Islet precursor cell (in vitro differentiated cells): Measurements from ENCODE around the gene CLDN20.
"Not testable (repeated sequence)": the region's sequence is repeated elsewhere in the genome, so short reads cannot be mapped to it uniquely, and the experiment has no call there.

Source experiments
- DNase-seq: peaks from one replicate; pipeline ENCODE4 v3.0.0-alpha.2; 2018

The CLDN20 gene

DNA sequence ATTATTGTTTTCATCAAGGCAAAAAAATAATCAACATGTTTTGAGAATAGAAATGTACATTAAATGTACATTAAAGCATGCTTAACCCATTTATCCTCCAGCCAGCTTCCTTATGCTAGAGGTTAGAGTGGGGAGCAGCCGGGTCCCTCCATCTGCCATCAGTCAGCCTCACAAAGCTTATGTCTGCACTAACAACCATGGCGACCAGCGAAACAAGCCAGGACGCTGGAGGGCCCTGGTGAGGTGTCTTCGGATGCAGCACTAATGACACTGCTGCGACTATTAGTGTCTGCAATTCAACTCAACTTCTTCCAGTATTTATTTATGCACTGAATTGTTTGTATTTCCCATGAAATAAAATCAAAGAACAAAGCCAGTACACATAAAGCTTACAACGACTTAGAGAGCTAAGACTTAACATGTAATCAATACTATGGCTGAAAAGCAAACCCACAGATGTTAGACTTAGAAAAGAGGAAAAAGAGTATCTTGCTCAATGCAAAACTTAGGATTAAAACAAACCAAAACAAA is 6.8 kb downstream of the CLDN20 start:
- DNase-seq: no peak

DNA sequence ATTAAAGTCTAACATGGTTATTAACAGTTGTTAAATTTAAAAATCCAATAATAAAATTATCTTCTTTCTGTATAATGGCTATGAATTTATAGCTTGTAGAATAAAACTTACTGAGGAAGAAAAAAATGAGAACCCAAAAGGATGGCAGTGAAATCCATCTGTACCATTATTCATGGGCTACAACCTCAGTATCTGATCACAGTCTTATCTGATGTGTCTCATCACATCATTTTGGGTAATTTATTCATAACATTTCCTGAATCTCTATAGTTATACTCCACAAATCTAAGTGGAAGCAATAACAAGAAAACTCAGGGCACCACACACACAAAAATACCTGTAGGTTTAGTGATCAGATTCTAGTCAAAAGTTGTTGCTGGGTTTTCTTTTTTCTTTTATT is 7.3 kb downstream of the CLDN20 start:
- DNase-seq: no peak

DNA sequence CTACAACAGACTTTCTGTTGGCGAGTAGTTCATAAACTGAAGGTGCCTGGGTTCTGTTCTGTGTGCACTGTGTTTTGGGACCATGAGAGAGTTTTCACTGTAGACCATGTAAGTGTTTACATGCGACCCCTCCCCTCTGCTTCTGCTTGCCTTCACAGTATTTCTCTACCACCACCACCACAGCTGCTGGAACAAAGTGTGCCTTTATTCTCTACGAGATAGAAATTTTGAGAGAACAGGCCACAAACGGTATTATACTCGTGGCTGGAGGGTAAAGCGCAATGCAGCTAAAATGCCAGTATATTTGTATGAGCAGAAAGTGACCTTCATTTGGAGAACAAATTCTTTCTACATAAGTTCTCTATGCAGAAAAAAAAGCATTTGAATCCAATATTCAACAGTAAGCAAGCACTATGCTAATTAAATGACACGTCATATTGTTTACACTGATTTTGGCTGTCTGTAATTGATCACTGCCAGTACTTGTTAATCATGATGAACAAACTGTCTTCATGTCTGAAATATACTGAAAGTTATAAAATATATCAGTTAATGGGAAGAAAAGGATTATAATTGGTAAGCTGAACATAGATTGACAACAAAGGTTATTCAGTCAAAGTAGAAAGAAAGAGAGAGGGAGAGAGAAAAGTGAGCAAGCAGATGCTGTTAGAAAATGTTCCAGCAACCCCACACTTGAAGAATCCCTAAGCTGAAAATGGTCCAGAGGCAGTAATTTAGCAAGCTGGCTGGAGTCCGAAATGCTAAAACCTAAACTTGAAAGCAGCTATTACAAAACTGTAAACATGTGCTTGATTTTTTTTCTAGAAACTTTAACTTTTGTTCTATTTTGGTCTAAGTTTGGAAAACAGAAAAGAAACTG is 8.8 kb downstream of the CLDN20 start:
- DNase-seq: no peak

DNA sequence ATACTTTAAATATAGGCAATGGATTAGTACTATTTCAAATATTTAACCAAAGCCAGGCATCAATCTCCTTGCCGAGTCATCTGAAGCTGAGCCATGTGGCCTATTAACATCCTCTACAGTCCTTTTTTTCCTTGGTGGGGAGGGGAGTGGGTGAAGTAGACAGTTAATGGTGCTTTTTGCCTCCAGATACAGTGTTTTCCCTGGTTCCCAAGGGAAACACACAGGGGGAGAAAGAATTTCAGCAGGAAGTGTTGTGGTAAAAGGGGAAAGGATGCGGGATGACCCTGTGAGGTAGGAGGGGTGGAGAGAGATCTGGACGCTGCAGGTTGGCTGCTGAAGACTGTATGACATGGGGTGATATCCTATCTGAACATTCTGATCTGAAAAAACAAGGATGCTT is 9.6 kb downstream of the CLDN20 start:
- DNase-seq: peak; percentile 97

DNA sequence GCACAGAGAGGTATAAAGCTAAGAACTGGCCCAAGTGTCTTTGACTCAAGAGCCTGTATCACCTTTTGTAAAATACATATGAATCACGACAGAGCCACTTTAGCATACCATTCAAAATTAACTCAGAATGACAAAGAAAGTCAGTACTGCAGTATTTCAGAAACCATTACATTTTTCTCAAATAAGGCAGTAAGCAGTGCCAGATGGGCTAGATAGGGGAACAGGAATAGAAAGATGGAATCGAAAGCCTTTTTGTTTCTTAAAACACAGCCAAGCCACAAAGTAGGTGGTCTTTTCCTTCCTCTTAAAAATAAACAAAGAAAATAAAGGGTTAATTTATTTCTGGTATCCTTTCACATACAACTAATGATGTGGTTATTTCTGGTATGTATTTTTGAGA is 10.3 kb downstream of the CLDN20 start:
- DNase-seq: no peak

DNA sequence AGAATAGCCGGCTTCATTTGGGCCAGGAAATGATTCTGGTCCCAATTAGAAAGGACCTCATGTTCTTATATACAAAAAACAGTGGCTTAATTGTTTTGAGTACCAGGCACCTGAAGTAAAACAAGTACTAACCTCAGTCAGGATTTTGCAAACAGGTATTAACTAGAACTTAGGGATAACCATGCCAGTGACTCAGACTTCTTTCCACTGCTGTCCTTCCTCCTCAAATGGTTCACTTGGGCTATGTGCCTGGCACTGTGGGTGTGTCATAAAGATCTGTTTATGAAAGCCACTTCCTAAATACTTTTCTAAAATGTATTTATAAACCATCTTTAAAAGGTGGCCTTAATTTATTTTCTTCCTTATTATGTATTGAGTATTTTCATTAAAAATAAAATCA is 10.7 kb downstream of the CLDN20 start:
- DNase-seq: no peak

DNA sequence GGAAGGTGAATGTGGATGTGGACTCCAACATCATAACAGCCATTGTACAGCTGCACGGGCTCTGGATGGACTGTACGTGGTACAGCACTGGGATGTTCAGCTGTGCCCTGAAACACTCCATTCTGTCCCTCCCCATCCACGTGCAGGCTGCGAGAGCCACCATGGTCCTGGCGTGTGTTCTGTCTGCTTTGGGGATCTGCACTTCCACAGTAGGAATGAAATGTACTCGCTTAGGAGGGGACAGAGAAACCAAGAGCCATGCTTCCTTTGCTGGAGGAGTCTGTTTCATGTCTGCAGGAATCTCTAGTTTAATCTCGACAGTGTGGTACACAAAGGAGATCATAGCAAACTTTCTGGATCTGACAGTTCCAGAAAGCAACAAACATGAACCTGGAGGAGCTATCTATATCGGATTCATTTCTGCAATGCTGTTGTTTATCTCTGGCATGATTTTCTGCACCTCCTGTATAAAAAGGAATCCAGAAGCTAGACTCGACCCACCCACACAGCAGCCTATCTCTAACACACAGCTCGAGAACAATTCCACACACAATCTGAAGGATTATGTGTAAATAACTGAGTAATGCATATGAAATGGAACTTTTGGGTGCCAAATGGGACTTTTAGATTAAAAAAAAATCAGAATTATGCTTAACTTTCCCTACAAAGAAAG is 12.1 kb downstream of the CLDN20 start:
- no peak for DNase-seq

DNA sequence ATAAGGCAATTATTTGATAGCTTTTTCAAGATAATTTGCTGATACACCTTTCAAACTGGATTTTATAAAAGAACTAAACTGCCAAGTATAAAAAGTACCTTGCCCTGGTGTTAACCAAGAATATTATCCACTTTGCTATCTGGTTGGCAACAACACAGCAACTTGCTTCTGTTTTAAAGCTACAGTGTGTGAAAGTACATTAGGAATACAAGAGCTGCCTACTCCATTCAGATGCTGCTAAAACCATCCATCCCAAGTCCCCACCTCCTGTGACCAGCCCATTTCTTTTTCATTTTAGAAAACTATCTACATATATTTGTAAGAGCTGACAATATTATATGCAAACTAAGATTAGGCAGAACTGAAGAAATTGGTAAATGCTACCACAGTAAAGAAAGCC is 12.8 kb downstream of the CLDN20 start:
- DNase-seq: no peak

DNA sequence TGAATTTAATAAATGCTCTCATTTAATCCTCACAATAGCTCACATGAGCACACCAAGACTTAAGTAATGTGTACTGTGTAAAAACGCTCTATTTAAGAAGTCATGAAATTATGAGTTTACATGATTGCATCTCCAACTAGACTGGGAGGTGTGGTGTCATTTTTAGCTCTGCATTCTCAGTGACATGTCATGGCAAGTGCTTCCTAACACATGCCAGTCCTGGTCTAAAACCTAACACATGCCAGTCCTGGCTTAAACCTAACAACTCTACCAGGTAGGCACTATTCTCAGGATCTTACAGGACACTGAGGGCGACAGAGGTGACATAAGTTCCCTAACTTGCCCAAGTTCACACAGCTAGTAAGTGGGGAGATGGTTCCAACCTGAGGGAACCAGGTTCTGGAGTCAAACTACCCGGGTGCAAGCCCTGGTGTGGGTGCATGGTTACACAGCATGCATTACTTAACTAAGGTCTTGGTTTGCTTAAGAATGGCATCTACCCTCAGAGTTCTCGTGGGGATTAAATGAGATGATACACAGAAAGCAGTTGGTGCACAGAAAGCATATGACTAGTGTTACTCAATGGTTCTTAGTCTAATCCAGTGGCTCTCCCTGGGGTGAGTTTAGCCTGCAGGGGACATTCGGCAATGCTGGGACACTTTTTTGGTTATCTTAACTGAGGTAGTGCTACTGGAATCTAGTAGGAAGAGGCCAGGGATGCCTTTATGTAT is 14.7 kb downstream of the CLDN20 start:
- DNase-seq: no peak

DNA sequence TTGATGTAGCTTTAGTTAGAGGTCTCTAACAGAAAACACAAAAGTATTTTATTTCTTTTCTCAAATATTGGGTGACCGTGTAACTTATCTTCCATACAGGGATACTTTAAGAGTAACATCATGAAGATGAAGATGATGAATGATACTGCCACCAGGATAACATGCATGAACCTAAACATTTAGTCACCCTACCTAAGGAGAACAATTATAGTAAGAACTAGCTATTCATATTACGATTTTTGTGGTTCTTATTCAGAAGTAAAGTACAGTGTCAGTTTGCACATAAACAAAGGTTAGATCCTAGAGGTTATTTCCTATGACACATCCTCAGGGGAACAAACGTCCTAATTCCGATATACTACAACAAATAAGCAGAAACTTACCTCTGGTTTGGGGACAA is 21.0 kb downstream of the CLDN20 start:
- no peak for DNase-seq

DNA sequence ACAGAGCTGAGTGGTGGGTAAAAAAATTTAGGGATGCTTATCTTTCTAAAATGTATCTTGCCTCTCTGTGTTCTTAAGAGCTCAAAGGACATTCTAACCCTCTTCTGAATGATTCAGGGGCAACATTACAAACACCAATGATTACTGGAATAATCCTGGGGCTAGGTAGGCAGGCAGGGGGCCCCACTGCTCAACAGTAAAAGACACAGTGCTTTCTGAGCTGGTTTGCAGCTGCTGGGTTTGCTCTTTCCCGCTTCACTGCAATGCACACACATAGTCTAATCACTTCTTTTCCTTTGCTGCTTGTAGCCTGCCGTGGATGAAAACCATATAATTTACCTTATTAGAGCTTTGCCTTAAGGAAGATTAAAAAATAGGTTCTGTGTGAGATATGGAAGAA is 23.9 kb downstream of the CLDN20 start:
- no peak for DNase-seq

DNA sequence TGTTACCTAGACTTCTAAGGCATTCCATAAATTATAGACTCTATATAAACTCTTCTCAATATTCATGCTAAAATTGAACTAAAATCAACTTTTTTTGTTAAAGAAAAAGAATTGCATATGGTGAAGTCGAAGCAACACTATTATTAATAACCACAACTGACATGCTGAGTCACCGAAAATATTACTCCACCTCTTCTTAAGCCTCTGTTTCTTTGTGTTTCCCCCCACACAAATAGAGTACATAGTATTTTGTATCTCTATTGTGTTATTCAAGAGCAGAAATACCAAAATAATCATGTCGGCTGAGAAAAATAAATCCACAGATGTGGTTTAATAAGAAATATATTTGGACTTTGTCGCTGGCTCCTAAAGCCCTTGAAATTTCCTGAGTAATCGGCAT is 26.7 kb downstream of the CLDN20 start:
- DNase-seq: no peak

DNA sequence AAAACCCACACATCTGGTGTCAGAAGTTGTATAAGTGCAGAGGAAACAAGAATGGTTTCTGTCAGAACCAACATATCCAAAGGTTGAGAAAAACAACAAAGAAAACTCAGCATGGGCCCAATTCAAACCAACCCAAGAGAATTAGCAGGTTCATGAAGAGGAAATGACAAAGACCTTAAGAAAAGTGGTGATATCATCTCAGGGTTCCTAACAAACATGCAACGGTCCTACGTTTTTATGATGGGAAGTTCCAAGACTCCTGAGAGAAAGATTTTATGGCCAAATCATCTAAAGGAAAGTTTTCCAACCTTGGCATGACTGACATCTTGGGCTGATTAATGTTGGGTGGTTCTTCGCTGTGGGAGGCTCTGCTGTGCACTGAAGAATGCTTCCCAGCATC is 27.5 kb downstream of the CLDN20 start:
- DNase-seq: no peak

DNA sequence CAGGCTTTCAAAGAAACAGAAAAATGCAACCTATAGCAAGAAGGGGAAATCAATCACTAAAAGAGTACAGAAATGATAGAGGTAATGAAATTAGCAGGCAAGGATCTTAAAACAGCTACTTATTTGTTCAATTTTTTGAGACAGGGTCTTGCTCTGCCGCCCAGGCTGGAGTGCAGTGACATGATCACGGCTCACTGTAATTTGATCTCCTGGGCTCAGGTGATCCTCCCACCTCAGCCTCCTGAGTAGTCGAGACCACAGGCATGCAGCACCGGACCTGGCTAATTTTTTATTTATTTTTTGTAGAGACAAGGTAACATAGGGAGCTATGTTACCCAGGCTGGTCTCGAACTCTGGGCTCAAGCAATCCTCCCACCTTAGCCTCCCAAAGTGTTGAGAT is 28.9 kb downstream of the CLDN20 start:
- peak; percentile 76 for DNase-seq

DNA sequence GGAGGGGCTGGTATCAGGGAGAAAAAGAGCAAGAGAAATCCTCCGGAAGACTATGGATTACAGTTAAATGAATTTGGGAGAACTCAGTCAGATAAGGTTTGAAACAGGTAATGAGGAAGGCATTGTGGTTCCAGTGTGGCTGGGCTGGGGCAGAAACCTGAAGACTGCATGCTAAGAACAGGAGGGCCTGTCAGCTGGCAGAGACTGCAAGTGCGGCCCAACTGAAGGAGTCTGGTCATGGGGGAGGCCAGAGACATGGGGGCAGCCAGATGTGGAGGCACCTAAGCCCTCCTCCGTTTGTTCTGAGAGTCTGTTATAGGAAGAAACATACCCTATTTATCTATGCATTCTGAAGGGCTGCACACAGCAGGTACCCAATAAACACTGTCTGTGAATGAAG is 33.9 kb downstream of the CLDN20 start:
- no peak for DNase-seq

DNA sequence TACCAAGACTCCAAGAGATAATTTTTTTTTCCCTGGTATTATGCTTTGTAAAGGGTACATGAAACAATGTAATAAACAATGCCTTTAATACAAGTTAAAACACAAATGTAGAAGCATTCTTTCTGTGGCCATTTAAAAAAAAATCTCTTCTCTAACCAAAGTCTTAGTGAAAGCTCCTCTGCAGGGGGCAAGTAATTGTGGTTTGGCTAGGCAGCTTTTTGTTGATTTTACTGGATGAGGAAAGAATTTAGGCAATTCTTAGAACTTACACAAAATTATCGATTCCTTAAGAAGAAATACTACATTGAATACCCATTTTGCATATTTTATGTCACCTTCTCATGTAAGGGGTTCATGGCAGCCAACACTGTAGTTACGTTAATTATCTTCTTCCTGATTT is 38.1 kb downstream of the CLDN20 start:
- DNase-seq: no peak

DNA sequence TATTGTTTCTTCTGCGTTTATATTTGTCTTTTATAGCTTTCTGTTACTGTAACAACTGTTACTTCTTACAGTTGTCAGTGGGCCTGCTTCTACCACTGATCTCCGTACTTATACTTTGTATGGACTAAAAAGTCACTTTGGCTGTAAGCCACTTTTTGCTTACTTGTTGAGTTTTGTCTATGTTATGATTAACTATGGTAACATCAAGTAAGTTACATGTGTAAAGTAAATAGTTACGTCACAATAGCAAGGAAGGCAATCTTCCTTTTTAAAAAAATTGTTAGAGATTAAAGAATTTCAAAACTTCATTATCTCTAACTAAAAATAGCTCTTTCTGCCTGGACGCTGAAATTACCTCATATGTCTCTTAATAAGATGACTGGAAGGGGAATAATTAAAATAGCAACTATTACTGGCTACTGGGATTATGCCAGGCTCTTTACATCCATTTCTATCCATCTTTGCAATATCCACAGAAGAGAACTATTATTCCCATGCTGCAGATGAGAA is 39.6 kb downstream of the CLDN20 start:
- no peak for DNase-seq

DNA sequence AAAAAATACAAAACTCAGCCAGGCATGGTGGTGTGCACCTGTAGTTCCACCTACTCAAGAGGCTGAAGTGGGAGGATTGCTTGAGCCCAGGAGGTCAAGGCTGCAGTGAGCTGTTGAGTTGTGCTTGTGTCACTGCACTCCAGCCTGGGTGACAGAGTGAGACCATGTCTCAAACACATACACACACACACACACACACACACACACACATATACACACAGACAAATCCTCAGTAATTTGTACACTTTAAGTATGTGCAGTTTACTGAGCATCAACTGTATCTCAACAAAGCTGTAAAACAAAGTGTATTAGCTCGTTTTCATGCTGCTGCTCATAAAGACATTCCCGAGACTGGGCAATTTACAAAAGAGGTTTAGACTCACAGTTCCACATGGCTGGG is 43.1 kb downstream of the CLDN20 start:
- DNase-seq: no peak

DNA sequence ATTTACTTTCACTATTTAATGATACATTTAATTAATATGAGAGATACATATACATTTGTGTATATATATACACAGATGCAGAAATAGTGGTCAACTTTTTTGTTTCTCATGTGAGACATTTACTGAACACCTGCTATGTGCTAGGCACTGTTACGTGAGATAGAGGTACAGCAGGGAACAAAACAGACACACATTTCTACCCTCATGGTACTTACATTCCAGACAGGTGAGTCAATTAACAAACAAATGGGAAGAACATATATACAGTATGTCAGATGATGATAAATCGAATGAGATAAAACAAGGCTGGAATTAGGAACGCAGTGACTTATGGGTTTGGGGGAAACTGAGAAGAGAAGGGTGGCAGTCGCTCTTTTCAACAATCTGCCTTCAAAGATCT is 45.3 kb downstream of the CLDN20 start:
- no peak for DNase-seq

DNA sequence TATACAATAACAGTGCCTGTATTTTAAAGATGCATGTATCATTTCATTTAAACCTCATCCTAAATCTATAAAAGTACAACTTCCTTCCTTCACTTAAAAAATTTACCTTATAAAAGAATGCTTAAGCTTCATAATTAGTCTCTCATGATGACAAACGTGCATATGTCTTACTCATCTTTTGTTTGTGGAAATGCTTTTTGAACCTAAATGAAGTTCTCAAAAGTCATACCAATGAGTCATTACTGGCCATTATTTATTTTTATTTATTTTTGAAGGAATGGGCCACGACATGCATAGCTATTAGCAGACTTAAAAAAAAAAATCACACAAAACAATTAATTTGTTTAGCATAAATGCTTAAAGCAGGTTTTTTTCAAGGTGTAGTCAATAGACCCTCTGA is 46.8 kb downstream of the CLDN20 start:
- no peak for DNase-seq

DNA sequence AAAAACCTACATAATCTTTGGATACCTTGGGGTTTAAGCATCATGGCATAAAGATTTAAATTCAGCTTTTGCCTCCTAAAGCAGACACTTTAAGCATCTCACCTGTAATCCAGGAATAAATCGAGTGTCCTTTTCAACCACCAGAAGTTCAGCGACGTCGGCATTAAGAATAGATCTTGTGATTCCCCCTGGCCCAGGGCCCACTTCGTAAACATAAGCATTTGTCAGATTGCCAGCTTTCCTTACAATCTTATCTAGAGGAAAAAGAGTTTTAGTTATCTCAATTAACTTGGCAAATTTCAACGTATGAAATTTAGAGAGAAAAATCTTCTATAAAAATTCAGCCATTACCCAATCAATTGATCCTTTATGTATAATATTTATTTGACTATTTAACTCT is 47.3 kb downstream of the CLDN20 start:
- DNase-seq: no peak

DNA sequence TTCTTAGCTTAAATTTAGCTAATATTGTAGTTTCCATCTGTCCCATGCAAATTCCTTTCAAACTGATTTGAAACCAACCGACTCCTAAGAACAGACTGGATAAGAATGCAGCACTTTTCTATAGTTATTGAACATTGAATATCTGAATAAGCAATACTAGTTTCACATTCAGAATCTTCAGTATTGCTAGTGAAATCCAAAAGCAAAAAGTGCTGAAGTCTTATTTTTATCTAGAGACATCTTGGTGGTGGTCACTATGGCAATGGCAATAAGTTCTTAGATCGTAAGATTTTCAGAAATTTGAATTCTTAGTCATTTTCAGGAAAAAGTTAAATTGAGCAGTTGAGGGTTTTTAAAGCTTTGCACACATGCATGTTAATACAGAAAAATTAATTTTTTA is 47.8 kb downstream of the CLDN20 start:
- DNase-seq: no peak

DNA sequence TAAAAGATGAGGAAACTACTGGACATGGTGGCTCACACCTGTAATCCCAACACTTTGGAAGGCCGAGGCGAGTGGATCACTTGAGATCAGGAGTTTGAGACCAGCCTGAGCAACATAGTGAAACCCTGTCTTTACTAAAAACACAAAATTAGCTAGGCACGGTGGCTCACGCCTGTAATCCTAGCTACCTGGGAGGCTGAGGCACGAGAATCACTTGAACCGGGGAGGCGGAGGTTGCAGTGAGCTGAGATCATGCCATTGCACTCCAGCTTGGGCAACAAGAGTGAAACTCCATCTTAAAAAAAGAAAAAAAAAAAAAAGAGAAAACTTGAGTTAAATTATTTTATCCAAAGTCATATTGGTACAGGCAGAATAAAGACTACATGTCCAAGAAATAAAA is 49.1 kb downstream of the CLDN20 start:
- DNase-seq: not testable (repeated sequence)
